ENCODE data around the gene PLCH1.
A peak's percentile ranks its signal among the peaks of the same experiment; 100 is the strongest.

PLCH1 gene

GRCh38 chr3:155741603-155742002 lies 3.3 kb downstream of the PLCH1 start:
- H2BK12ac ChIP-seq (ENCODE audit: low read length in 2 of 2) = no peak overlapping the region
- H2BK5ac ChIP-seq (ENCODE audit: low read depth, low read length, poor library complexity, severe bottlenecking) = no peak overlapping the region
- no peak overlapping the region for H2BK15ac ChIP-seq (ENCODE audit: low read depth, poor library complexity, severe bottlenecking)
- no peak overlapping the region for H4K91ac ChIP-seq (ENCODE audit: low read length)
- H3K9ac ChIP-seq (ENCODE audit: low read length) = no peak overlapping the region
- H2BK120ac ChIP-seq (ENCODE audit: low read depth, low read length) = no peak overlapping the region
- no peak overlapping the region for H4K8ac ChIP-seq (ENCODE audit: low read length)
- H3K4ac ChIP-seq (ENCODE audit: low read depth in 1 of 2, low read length in 2 of 2) = no peak overlapping the region
- peaks cover 12% of the 10 kb centered on the region for H3K4me1 ChIP-seq (ENCODE audit: control insufficient read depth, insufficient read depth, low read depth, low read length)
- no peaks in the 10 kb centered on the region for H3K36me3 ChIP-seq (ENCODE audit: control insufficient read depth in 1 of 2, insufficient read depth in 2 of 2, low read depth in 1 of 2, low read length in 2 of 2)
- peaks cover 0 to 23% of the 10 kb centered on the region in 2 experiments for H3K27me3 ChIP-seq (ENCODE audit: control insufficient read depth in 1 of 2, insufficient read depth in 1 of 2, low read length in 2 of 2)
- no peaks in the 10 kb centered on the region for H3K9me3 ChIP-seq (ENCODE audit: control insufficient read depth, low read length)
- H3K18ac ChIP-seq (ENCODE audit: low read depth in 1 of 2, low read length in 2 of 2) = no peak overlapping the region
- H2AFZ ChIP-seq (ENCODE audit: low read depth, low read length) = no peak overlapping the region
- H3K27ac ChIP-seq (ENCODE audit: low read length, poor library complexity, severe bottlenecking) = no peak overlapping the region
- no peak overlapping the region for H3K4me2 ChIP-seq (ENCODE audit: low read length, poor library complexity, severe bottlenecking)
- no peaks in the 10 kb centered on the region for H3K79me1 ChIP-seq (replicated peaks; ENCODE audit: low read length, poor library complexity, severe bottlenecking)
- DNase-seq = no peak
- no peak overlapping the region for H3K4me3 ChIP-seq (ENCODE audit: insufficient read depth in 1 of 2, low read depth in 1 of 2, low read length in 2 of 2)
- no peak overlapping the region for H3K23ac ChIP-seq (ENCODE audit: low read length in 2 of 2)
- H3K14ac ChIP-seq (ENCODE audit: low read length in 2 of 2) = no peak overlapping the region
- no peak overlapping the region for H2AK5ac ChIP-seq (ENCODE audit: low read length, severe bottlenecking)

- Histone ChIP-seq H3K9me3 (ENCODE audit: control insufficient read depth, low read length) (no peaks in the 10 kb centered on the region), H3K27me3 (ENCODE audit: control insufficient read depth in 1 of 2, insufficient read depth in 1 of 2, low read length in 2 of 2) (peaks cover 0 to 23% of the 10 kb centered on the region in 2 experiments), H2BK5ac (ENCODE audit: low read depth, low read length, poor library complexity, severe bottlenecking) (no peak overlapping the region), H3K4ac (ENCODE audit: low read depth in 1 of 2, low read length in 2 of 2) (no peak overlapping the region), H2BK12ac (ENCODE audit: low read length in 2 of 2) (no peak overlapping the region), H2BK15ac (ENCODE audit: low read depth, poor library complexity, severe bottlenecking) (no peak overlapping the region), H3K27ac (ENCODE audit: low read length, poor library complexity, severe bottlenecking) (no peak overlapping the region), H2BK120ac (ENCODE audit: low read depth, low read length) (no peak overlapping the region), H3K79me1 (replicated peaks; ENCODE audit: low read length, poor library complexity, severe bottlenecking) (no peaks in the 10 kb centered on the region), H3K9ac (ENCODE audit: low read length) (no peak overlapping the region), H3K36me3 (ENCODE audit: control insufficient read depth in 1 of 2, insufficient read depth in 2 of 2, low read depth in 1 of 2, low read length in 2 of 2) (no peaks in the 10 kb centered on the region), H4K8ac (ENCODE audit: low read length) (no peak overlapping the region), H3K18ac (ENCODE audit: low read depth in 1 of 2, low read length in 2 of 2) (no peak overlapping the region), H3K4me1 (ENCODE audit: control insufficient read depth, insufficient read depth, low read depth, low read length) (peaks cover 12% of the 10 kb centered on the region), H3K4me3 (ENCODE audit: insufficient read depth in 1 of 2, low read depth in 1 of 2, low read length in 2 of 2) (no peak overlapping the region), H2AFZ (ENCODE audit: low read depth, low read length) (no peak overlapping the region), H3K14ac (ENCODE audit: low read length in 2 of 2) (no peak overlapping the region), H2AK5ac (ENCODE audit: low read length, severe bottlenecking) (no peak overlapping the region), H3K4me2 (ENCODE audit: low read length, poor library complexity, severe bottlenecking) (no peak overlapping the region), H4K91ac (ENCODE audit: low read length) (no peak overlapping the region), H3K23ac (ENCODE audit: low read length in 2 of 2) (no peak overlapping the region)
- WGBS = 90% methylated on average over 3 of the region's 3 CpGs
- DNase-seq = no peak
These were observed 3.8 kb downstream of the PLCH1 start for GRCh38 chr3:155741101-155741500.

- Histone ChIP-seq H2AK5ac (ENCODE audit: low read length, severe bottlenecking) (no peak overlapping the region), H3K27ac (ENCODE audit: low read length, poor library complexity, severe bottlenecking) (no peak overlapping the region), H3K14ac (ENCODE audit: low read length in 2 of 2) (no peak overlapping the region), H3K9ac (ENCODE audit: low read length) (no peak overlapping the region), H4K8ac (ENCODE audit: low read length) (no peak overlapping the region), H2BK5ac (ENCODE audit: low read depth, low read length, poor library complexity, severe bottlenecking) (no peak overlapping the region), H3K4ac (ENCODE audit: low read depth in 1 of 2, low read length in 2 of 2) (no peak overlapping the region), H3K27me3 (ENCODE audit: control insufficient read depth in 1 of 2, insufficient read depth in 1 of 2, low read length in 2 of 2) (peaks cover 0 to 17% of the 10 kb centered on the region in 2 experiments), H3K4me3 (ENCODE audit: insufficient read depth in 1 of 2, low read depth in 1 of 2, low read length in 2 of 2) (no peak overlapping the region), H2BK15ac (ENCODE audit: low read depth, poor library complexity, severe bottlenecking) (no peak overlapping the region), H3K79me1 (replicated peaks; ENCODE audit: low read length, poor library complexity, severe bottlenecking) (no peaks in the 10 kb centered on the region), H3K4me2 (ENCODE audit: low read length, poor library complexity, severe bottlenecking) (no peak overlapping the region), H3K36me3 (ENCODE audit: control insufficient read depth in 1 of 2, insufficient read depth in 2 of 2, low read depth in 1 of 2, low read length in 2 of 2) (no peaks in the 10 kb centered on the region), H3K9me3 (ENCODE audit: control insufficient read depth, low read length) (no peaks in the 10 kb centered on the region), H3K23ac (ENCODE audit: low read length in 2 of 2) (no peak overlapping the region), H2AFZ (ENCODE audit: low read depth, low read length) (no peak overlapping the region), H2BK12ac (ENCODE audit: low read length in 2 of 2) (no peak overlapping the region), H3K18ac (ENCODE audit: low read depth in 1 of 2, low read length in 2 of 2) (no peak overlapping the region), H4K91ac (ENCODE audit: low read length) (no peak overlapping the region), H3K4me1 (ENCODE audit: control insufficient read depth, insufficient read depth, low read depth, low read length) (peaks cover 8% of the 10 kb centered on the region), H2BK120ac (ENCODE audit: low read depth, low read length) (no peak overlapping the region)
- 29% methylated on average over 5 of the region's 5 CpGs for WGBS
- DNase-seq = peak; percentile 59
These were observed 5.7 kb downstream of the PLCH1 start for GRCh38 chr3:155739154-155739553.

GRCh38 chr3:155738580-155739076 lies 6.2 kb downstream of the PLCH1 start:
- no peak overlapping the region for H2BK15ac ChIP-seq (ENCODE audit: low read depth, poor library complexity, severe bottlenecking)
- no peak for DNase-seq
- no peak overlapping the region for H2BK120ac ChIP-seq (ENCODE audit: low read depth, low read length)
- 98% methylated on average over 12 of the region's 13 CpGs for WGBS
- H3K27ac ChIP-seq (ENCODE audit: low read length, poor library complexity, severe bottlenecking) = peak overlapping the region; percentile 85
- peak overlapping the region; percentile 75 for H3K4me2 ChIP-seq (ENCODE audit: low read length, poor library complexity, severe bottlenecking)
- no peak overlapping the region for H2BK5ac ChIP-seq (ENCODE audit: low read depth, low read length, poor library complexity, severe bottlenecking)
- no peak overlapping the region for H2AK5ac ChIP-seq (ENCODE audit: low read length, severe bottlenecking)
- no peak overlapping the region for H3K4me3 ChIP-seq (ENCODE audit: insufficient read depth in 1 of 2, low read depth in 1 of 2, low read length in 2 of 2)
- no peaks in the 10 kb centered on the region for H3K36me3 ChIP-seq (ENCODE audit: control insufficient read depth in 1 of 2, insufficient read depth in 2 of 2, low read depth in 1 of 2, low read length in 2 of 2)
- H3K18ac ChIP-seq (ENCODE audit: low read depth in 1 of 2, low read length in 2 of 2) = no peak overlapping the region
- H3K14ac ChIP-seq (ENCODE audit: low read length in 2 of 2) = no peak overlapping the region
- no peak overlapping the region for H2AFZ ChIP-seq (ENCODE audit: low read depth, low read length)
- H3K4ac ChIP-seq (ENCODE audit: low read depth in 1 of 2, low read length in 2 of 2) = no peak overlapping the region
- H4K91ac ChIP-seq (ENCODE audit: low read length) = no peak overlapping the region
- H3K4me1 ChIP-seq (ENCODE audit: control insufficient read depth, insufficient read depth, low read depth, low read length) = peaks cover 8% of the 10 kb centered on the region
- no peaks in the 10 kb centered on the region for H3K79me1 ChIP-seq (replicated peaks; ENCODE audit: low read length, poor library complexity, severe bottlenecking)
- no peak overlapping the region for H3K9ac ChIP-seq (ENCODE audit: low read length)
- no peaks in the 10 kb centered on the region for H3K9me3 ChIP-seq (ENCODE audit: control insufficient read depth, low read length)
- peaks cover 0 to 17% of the 10 kb centered on the region in 2 experiments for H3K27me3 ChIP-seq (ENCODE audit: control insufficient read depth in 1 of 2, insufficient read depth in 1 of 2, low read length in 2 of 2)
- H2BK12ac ChIP-seq (ENCODE audit: low read length in 2 of 2) = no peak overlapping the region
- no peak overlapping the region for H4K8ac ChIP-seq (ENCODE audit: low read length)
- no peak overlapping the region for H3K23ac ChIP-seq (ENCODE audit: low read length in 2 of 2)
